ENCODE results near the gene C3AR1. TPM values are rescaled to one million over a fixed set of nuclear protein-coding genes. Genes with fewer than 3 reads are reported as not detected.
"Not testable (repeated sequence)": the region's sequence is repeated elsewhere in the genome, so short reads cannot be mapped to it uniquely, and the experiment has no call there.

The C3AR1 gene
- total RNA-seq, 1 experiment from 2014 or later, result not detected

DNA sequence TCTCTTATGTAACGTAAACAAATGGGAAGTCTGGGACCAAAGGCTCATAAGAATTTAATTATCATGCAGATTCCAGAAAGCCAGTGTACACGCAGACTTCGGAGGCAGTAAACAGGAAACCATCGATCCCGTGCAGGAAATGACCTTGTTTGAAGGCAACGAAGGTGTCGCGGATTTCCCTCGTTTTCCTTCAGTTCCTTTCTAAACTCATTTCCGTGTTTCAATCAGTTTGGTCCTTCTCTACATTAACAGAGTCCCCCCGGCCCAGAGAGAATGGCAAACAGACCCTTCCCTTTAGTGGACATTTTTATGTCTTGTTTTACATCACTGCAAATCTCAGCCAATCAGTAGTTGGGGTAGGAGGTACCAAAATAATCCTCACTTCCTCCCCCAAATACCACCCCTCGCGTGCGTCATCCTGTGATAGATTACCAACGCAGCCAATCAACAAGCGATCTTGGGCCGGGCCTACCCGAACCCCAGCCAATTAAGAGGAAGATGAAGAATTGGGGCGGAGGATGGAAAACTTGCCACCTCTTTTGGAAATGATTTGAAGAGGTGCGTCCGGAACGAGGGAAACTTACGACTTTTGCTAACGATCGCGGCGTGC lies 39.8 kb downstream of the C3AR1 start:
- DNase-seq (ENCODE audit: low read depth, low spot score), result peak; percentile 95
- H3K4me1 ChIP-seq (ENCODE audit: control insufficient read depth, insufficient read depth, low read length), result no peaks in the 10 kb centered on the region; the same call in 1 of the 2 replicates
- intact Hi-C loops (cut with micrococcal nuclease; ENCODE audit: unreplicated experiment), result no loop called here
- H3K27me3 ChIP-seq (ENCODE audit: control insufficient read depth, insufficient read depth, low read length), result no peaks in the 10 kb centered on the region
- peak overlapping the region; percentile 93 for H3K27ac ChIP-seq (ENCODE audit: low read length)
- ATAC-seq, result peak; percentile 98
- TF ChIP-seq, protein P1, sequence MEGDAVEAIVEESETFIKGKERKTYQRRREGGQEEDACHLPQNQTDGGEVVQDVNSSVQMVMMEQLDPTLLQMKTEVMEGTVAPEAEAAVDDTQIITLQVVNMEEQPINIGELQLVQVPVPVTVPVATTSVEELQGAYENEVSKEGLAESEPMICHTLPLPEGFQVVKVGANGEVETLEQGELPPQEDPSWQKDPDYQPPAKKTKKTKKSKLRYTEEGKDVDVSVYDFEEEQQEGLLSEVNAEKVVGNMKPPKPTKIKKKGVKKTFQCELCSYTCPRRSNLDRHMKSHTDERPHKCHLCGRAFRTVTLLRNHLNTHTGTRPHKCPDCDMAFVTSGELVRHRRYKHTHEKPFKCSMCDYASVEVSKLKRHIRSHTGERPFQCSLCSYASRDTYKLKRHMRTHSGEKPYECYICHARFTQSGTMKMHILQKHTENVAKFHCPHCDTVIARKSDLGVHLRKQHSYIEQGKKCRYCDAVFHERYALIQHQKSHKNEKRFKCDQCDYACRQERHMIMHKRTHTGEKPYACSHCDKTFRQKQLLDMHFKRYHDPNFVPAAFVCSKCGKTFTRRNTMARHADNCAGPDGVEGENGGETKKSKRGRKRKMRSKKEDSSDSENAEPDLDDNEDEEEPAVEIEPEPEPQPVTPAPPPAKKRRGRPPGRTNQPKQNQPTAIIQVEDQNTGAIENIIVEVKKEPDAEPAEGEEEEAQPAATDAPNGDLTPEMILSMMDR (IDR thresholded peaks at IDR 0.05), result no peak
- TF ChIP-seq, protein P2, sequence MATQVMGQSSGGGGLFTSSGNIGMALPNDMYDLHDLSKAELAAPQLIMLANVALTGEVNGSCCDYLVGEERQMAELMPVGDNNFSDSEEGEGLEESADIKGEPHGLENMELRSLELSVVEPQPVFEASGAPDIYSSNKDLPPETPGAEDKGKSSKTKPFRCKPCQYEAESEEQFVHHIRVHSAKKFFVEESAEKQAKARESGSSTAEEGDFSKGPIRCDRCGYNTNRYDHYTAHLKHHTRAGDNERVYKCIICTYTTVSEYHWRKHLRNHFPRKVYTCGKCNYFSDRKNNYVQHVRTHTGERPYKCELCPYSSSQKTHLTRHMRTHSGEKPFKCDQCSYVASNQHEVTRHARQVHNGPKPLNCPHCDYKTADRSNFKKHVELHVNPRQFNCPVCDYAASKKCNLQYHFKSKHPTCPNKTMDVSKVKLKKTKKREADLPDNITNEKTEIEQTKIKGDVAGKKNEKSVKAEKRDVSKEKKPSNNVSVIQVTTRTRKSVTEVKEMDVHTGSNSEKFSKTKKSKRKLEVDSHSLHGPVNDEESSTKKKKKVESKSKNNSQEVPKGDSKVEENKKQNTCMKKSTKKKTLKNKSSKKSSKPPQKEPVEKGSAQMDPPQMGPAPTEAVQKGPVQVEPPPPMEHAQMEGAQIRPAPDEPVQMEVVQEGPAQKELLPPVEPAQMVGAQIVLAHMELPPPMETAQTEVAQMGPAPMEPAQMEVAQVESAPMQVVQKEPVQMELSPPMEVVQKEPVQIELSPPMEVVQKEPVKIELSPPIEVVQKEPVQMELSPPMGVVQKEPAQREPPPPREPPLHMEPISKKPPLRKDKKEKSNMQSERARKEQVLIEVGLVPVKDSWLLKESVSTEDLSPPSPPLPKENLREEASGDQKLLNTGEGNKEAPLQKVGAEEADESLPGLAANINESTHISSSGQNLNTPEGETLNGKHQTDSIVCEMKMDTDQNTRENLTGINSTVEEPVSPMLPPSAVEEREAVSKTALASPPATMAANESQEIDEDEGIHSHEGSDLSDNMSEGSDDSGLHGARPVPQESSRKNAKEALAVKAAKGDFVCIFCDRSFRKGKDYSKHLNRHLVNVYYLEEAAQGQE (IDR thresholded peaks at IDR 0.05; ENCODE audit: insufficient read depth in 1 of 2, low read depth in 2 of 2, low read length in 1 of 2), result no peak
- no peak for TF ChIP-seq POLR2AphosphoS5 (IDR thresholded peaks at IDR 0.05; ENCODE audit: low read depth, low read length)
- no peak for TF ChIP-seq TCF7L2 (IDR thresholded peaks at IDR 0.05; ENCODE audit: low read depth, low read length)
- TF ChIP-seq SIN3A (IDR thresholded peaks at IDR 0.05; ENCODE audit: borderline replicate concordance, insufficient read depth, low read depth, low read length), result no peak
- peak overlapping the region; percentile 75 to 92 for H3K4me3 ChIP-seq (ENCODE audit: low read depth in 2 of 2, low read length in 2 of 2)
- POLR2A ChIA-PET, result no interaction called here
- CTCF ChIA-PET, result interaction anchor here (0.5 kb wide), 1 partner anchor 19 kb away, joined by 3 read pairs; no protein-coding TSS in a partner anchor
- H3K36me3 ChIP-seq (ENCODE audit: control insufficient read depth, insufficient read depth, low read length), result no peaks in the 10 kb centered on the region
- H3K9me3 ChIP-seq (ENCODE audit: control insufficient read depth, insufficient read depth, low read depth, low read length), result no peaks in the 10 kb centered on the region
- in situ Hi-C loops (cut with HindIII; ENCODE audit: low pct_unique_long_range_greater_than_20kb, low sequenced_read_pairs), result no loop called here
- BruUV-seq (replicated peaks), result no TSS peak

DNA sequence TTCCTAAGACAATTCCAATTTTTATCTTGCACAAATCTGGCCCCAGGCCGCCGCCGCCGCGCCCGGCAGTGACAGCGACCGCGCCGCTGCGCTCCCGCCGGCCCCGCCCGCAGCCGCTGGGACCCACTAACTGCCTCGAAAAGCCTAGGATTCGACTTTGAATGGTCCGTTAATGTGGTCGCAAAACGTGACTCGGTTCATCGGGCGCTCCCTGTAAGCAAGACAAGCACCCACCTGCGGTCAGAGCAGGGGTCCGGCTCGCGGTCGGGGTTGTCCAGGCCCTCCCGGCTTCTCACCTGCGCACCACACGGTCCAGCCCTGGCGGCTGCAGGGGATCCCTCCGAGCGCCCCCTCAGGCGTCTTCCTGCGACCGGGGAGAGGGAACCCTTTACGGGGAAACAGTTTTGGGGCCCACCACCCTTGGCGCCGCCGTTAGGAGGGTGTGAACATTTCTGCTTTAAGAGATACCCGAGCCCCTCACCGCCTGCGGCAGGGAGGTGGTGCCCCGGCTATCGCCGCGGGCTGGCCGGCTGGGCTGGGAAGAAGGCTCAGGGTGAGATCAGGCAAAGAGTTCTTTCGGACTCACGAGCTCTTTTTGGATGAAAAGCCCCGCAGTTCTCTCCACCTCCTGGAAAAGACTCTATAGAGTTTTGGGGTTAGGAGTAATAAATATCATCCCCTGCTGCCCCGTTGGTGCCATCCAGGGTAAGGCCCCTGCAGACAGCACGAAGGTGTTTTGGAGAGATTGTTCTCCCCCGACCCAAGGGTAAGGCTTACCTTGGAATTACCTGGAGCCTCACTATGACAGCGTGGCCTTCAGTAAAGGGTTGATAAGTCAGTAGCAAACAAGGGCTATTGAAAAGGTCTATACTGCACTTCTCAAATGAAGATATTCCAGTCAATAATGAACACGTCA lies 47.2 kb downstream of the C3AR1 start:
- H3K9me3 ChIP-seq (ENCODE audit: control insufficient read depth, insufficient read depth, low read depth, low read length), result no peaks in the 10 kb centered on the region
- no TSS peak for BruUV-seq (replicated peaks)
- no peaks in the 10 kb centered on the region for H3K4me1 ChIP-seq (ENCODE audit: control insufficient read depth, insufficient read depth, low read length)
- H3K27ac ChIP-seq (ENCODE audit: low read length), result no peak overlapping the region
- no peak for TF ChIP-seq TCF7L2 (IDR thresholded peaks at IDR 0.05; ENCODE audit: low read depth, low read length)
- TF ChIP-seq, protein P2 (IDR thresholded peaks at IDR 0.05; ENCODE audit: insufficient read depth in 1 of 2, low read depth in 2 of 2, low read length in 1 of 2), result no peak
- no peak for TF ChIP-seq POLR2AphosphoS5 (IDR thresholded peaks at IDR 0.05; ENCODE audit: low read depth, low read length)
- TF ChIP-seq, protein P1 (IDR thresholded peaks at IDR 0.05), result no peak
- TF ChIP-seq SIN3A (IDR thresholded peaks at IDR 0.05; ENCODE audit: borderline replicate concordance, insufficient read depth, low read depth, low read length), result no peak
- no peaks in the 10 kb centered on the region for H3K36me3 ChIP-seq (ENCODE audit: control insufficient read depth, insufficient read depth, low read length)
- CTCF ChIA-PET, result no interaction called here
- peak overlapping the region; percentile 11 to 20; a peak in 2 of 4 replicates for H3K4me3 ChIP-seq (ENCODE audit: low read depth in 2 of 2, low read length in 2 of 2)
- intact Hi-C loops (cut with micrococcal nuclease; ENCODE audit: unreplicated experiment), result no loop called here
- peaks cover 2% of the 10 kb centered on the region for H3K27me3 ChIP-seq (ENCODE audit: control insufficient read depth, insufficient read depth, low read length)
- ATAC-seq (peak; percentile 58), DNase-seq (ENCODE audit: low read depth, low spot score) (no peak)
- in situ Hi-C loops (cut with HindIII; ENCODE audit: low pct_unique_long_range_greater_than_20kb, low sequenced_read_pairs), result no loop called here
- POLR2A ChIA-PET, result no interaction called here

DNA sequence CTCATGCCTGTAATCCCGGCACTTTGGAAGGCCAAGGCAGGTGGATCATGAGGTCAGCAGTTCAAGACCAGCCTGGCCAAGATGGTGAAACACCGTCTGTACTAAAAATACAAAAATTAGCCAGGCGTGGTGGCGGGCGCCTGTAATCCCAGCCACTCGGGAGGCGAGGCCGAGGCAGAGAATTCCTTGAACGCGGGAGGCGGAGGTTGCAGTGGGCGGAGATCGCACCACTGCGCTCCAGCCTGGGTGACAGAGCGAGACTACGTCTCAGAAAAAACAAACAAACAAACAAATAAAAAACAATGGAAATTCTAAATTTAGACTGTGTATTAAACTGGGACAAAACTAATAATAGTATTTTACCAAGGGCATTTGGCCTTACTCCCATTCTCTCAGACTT lies 47.9 kb downstream of the C3AR1 start:
- intact Hi-C loops (cut with micrococcal nuclease; ENCODE audit: unreplicated experiment); H3K4me1 ChIP-seq (ENCODE audit: control insufficient read depth, insufficient read depth, low read length); H3K27me3 ChIP-seq (ENCODE audit: control insufficient read depth, insufficient read depth, low read length); in situ Hi-C loops (cut with HindIII; ENCODE audit: low pct_unique_long_range_greater_than_20kb, low sequenced_read_pairs); H3K36me3 ChIP-seq (ENCODE audit: control insufficient read depth, insufficient read depth, low read length); CTCF ChIA-PET; H3K4me3 ChIP-seq (ENCODE audit: low read depth in 2 of 2, low read length in 2 of 2); H3K9me3 ChIP-seq (ENCODE audit: control insufficient read depth, insufficient read depth, low read depth, low read length); BruUV-seq (replicated peaks); ATAC-seq; H3K27ac ChIP-seq (ENCODE audit: low read length); DNase-seq (ENCODE audit: low read depth, low spot score); POLR2A ChIA-PET: not testable (repeated sequence)
